SHP77 treated with DMSO at 0.1 percent for 48 hours (cell line): ENCODE measurements around the gene DIRAS2.

Experiments
- DNase-seq: peaks from one replicate; lab custom pipeline; 2025; lab: John Stamatoyannopoulos, UW

The DIRAS2 gene

GRCh38 chr9:90612957-90613356 is 29.7 kb downstream of the DIRAS2 start:
- DNase-seq, result no peak

- DNase-seq, result no peak
Measured at GRCh38 chr9:90611568-90611967, 31.1 kb downstream of the DIRAS2 start.

- DNase-seq, result no peak
Measured at GRCh38 chr9:90611121-90611520, 31.5 kb downstream of the DIRAS2 start.

- DNase-seq, result no peak
Measured at GRCh38 chr9:90607701-90608516, 34.7 kb downstream of the DIRAS2 start.

- DNase-seq, result no peak
Measured at GRCh38 chr9:90600029-90600428, 42.6 kb downstream of the DIRAS2 start.

GRCh38 chr9:90598191-90598590 is 44.4 kb downstream of the DIRAS2 start:
- no peak for DNase-seq

GRCh38 chr9:90593646-90594045 is 49.0 kb downstream of the DIRAS2 start:
- DNase-seq, result no peak

- no peak for DNase-seq
Measured at GRCh38 chr9:90580576-90580975, 62.0 kb downstream of the DIRAS2 start.

- no peak for DNase-seq
Measured at GRCh38 chr9:90579181-90579580, 63.4 kb downstream of the DIRAS2 start.

GRCh38 chr9:90578126-90578815 is 64.4 kb downstream of the DIRAS2 start:
- no peak for DNase-seq

GRCh38 chr9:90569511-90569910 is 73.1 kb downstream of the DIRAS2 start:
- peak; percentile 45 for DNase-seq

GRCh38 chr9:90568667-90569066 is 74.0 kb downstream of the DIRAS2 start:
- DNase-seq, result peak; percentile 15

GRCh38 chr9:90562229-90562628 is 80.4 kb downstream of the DIRAS2 start:
- DNase-seq, result no peak
